ENCODE data around the gene PHLDA1.
A peak's percentile ranks its signal among the peaks of the same experiment; 100 is the strongest.

PHLDA1 gene

GRCh38 chr12:76037130-76038103, 5.8 kb upstream of the PHLDA1 start:
- DNase-seq (ENCODE audit: low read depth), result peak; percentile 89

GRCh38 chr12:76035045-76035444, 3.5 kb upstream of the PHLDA1 start:
- no peak for DNase-seq (ENCODE audit: low read depth)

GRCh38 chr12:76033081-76034011, 1.8 kb upstream of the PHLDA1 start:
- DNase-seq (ENCODE audit: low read depth), result peak; percentile 58

- DNase-seq (ENCODE audit: low read depth), result peak; percentile 77
Observed at GRCh38 chr12:76032043-76032981, 736 bp upstream of the PHLDA1 start.

GRCh38 chr12:76031081-76031413, 529 bp downstream of the PHLDA1 start:
- DNase-seq (ENCODE audit: low read depth), result no peak

GRCh38 chr12:76030341-76031080, 1.1 kb downstream of the PHLDA1 start:
- peak; percentile 47 for DNase-seq (ENCODE audit: low read depth)

GRCh38 chr12:76029982-76030340, 1.6 kb downstream of the PHLDA1 start:
- DNase-seq (ENCODE audit: low read depth), result peak; percentile 59

- no peak for DNase-seq (ENCODE audit: low read depth)
Observed at GRCh38 chr12:76028571-76029277, 2.9 kb downstream of the PHLDA1 start.

GRCh38 chr12:76026643-76027063, 4.9 kb downstream of the PHLDA1 start:
- DNase-seq (ENCODE audit: low read depth), result peak; percentile 80

GRCh38 chr12:76025601-76026575, 5.7 kb downstream of the PHLDA1 start:
- peak; percentile 72 for DNase-seq (ENCODE audit: low read depth)

GRCh38 chr12:76024942-76025600, 6.5 kb downstream of the PHLDA1 start:
- peak; percentile 90 for DNase-seq (ENCODE audit: low read depth)

GRCh38 chr12:76024102-76024781, 7.3 kb downstream of the PHLDA1 start:
- DNase-seq (ENCODE audit: low read depth), result peak; percentile 36

GRCh38 chr12:76023069-76023690, 8.4 kb downstream of the PHLDA1 start:
- DNase-seq (ENCODE audit: low read depth), result no peak

- no peak for DNase-seq (ENCODE audit: low read depth)
Observed at GRCh38 chr12:76022506-76022905, 9.1 kb downstream of the PHLDA1 start.

- peak; percentile 99 for DNase-seq (ENCODE audit: low read depth)
Observed at GRCh38 chr12:76020731-76021672, 10.6 kb downstream of the PHLDA1 start.

GRCh38 chr12:76020281-76020680, 11.3 kb downstream of the PHLDA1 start:
- peak; percentile 96 for DNase-seq (ENCODE audit: low read depth)

All from ELR (cell line).